Transverse colon (tissue), 4 donors: ENCODE data around the gene SAMD13. TPM values are rescaled to one million over a fixed set of nuclear protein-coding genes. Genes with fewer than 3 reads are reported as not detected.

Experiments
- DNase-seq: peaks from one replicate; pipeline ENCODE4 v3.0.0-alpha.2; 2019
- H3K27ac ChIP-seq, 4 donors: fragments of 200-600 bp; sonication (generic); 2 replicates each; pipeline ENCODE4 v1.5.1; 2016 to 2018; ENCODE audit warnings: inconsistent platforms in 4 of 4
- H3K27me3 ChIP-seq: fragments of 200-600 bp; sonication (generic); 2 replicates; pipeline ENCODE4 v1.5.1; 2017; ENCODE audit warnings: inconsistent platforms
- H3K36me3 ChIP-seq, 4 donors: fragments of 200-600 bp; sonication (generic); 2 replicates each; pipeline ENCODE4 v1.5.1; 2017 to 2019; ENCODE audit warnings: inconsistent platforms in 4 of 4
- H3K4me1 ChIP-seq, 4 donors: fragments of 200-600 bp; sonication (generic); 2 replicates each; pipeline ENCODE4 v1.5.1; 2017 to 2020; ENCODE audit warnings: inconsistent platforms in 4 of 4
- H3K4me3 ChIP-seq, 4 donors: fragments of 200-600 bp; sonication (generic); 1 replicate in 1 of 4; 2 replicates in 3 of 4; pipeline versions ENCODE4 v1.5.1 to v1.6.1; 2017 to 2019; ENCODE audit warnings: inconsistent platforms in 4 of 4
- H3K9me3 ChIP-seq, 2 donors: fragments of 200-600 bp; sonication (generic); 2 replicates each; pipeline ENCODE4 v1.5.1; 2017 to 2019; ENCODE audit warnings: inconsistent platforms in 2 of 2
- CTCF ChIP-seq, 5 experiments: fragments of 200-600 bp in 3 of 5; fragments of 450-650 bp in 2 of 5; sonication (generic) in 3 of 5; IDR thresholded peaks; 1 replicate in 2 of 5; 2 replicates in 3 of 5; pipeline ENCODE4 v1.5.1; 2016 to 2017; ENCODE audit warnings: antibody characterized with exemption in 5 of 5, inconsistent platforms in 3 of 5, mild to moderate bottlenecking in 2 of 5, moderate library complexity in 1 of 5
- EP300 ChIP-seq: sonication (generic); formaldehyde crosslinking; IDR thresholded peaks from one replicate; pipeline ENCODE4 v1.6.1; 2017; ENCODE audit warnings: antibody characterized with exemption, low read depth
- POLR2A ChIP-seq: fragments of 450-650 bp; IDR thresholded peaks from one replicate; pipeline ENCODE4 v1.6.1; 2016; ENCODE audit warnings: antibody characterized with exemption, mild to moderate bottlenecking, moderate library complexity
- POLR2AphosphoS5 ChIP-seq, 3 donors: sonication (generic); formaldehyde crosslinking; IDR thresholded peaks; one replicate each; pipeline ENCODE4 v1.6.1; 2016; ENCODE audit warnings: antibody characterized with exemption in 3 of 3
- WGBS, 2 donors: methylation state at CpG; one replicate each; pipeline ENCODE4 v1.1.5; 2018; ENCODE audit warnings: low coverage in 1 of 2; 5-methylcytosine and 5-hydroxymethylcytosine counted together
- in situ Hi-C, 4 donors: fragments of 200-750 bp; cut with MboI; loops; one replicate each; pipeline versions ENCODE4 v1.15.0 to v1.15.1; 2017; ENCODE audit warnings: low sequenced_read_pairs in 3 of 4, low pct_ligation_motif_present in 1 of 4, low pct_unique_long_range_greater_than_20kb in 1 of 4
- intact Hi-C: fragments of 100-400 bp; cut with DNase I; formaldehyde crosslinking; loops from one replicate; pipeline ENCODE4 v1.15.1; 2023; ENCODE audit warnings: low total_unique reads
- total RNA-seq, 4 donors: library from RNA; depleted of rRNA; stranded (reverse); fragments of >200 nt; gene quantifications; one replicate each; pipeline ENCODE4 v1.1.0, GENCODE V29; 2016

The SAMD13 gene
- total RNA-seq, 4 donors from 2014 or later, result 2.2 to 17.8 (median 13.9) TPM

- WGBS, 2 donors, result 38 to 50% methylated on average over 3 of the region's 3 CpGs
- intact Hi-C loops, result no loop called here
These were observed 76.1 kb downstream of the SAMD13 start for GRCh38 chr1:84377480-84378095.

GRCh38 chr1:84379138-84379916 lies 77.8 kb downstream of the SAMD13 start:
- H3K4me3 ChIP-seq, result no peak overlapping the region
- in situ Hi-C loops (no loop called here), intact Hi-C loops (no loop called here)
- H3K36me3 ChIP-seq, result no peaks in the 10 kb centered on the region
- TF ChIP-seq POLR2A (no peak), CTCF (IDR thresholded peaks at IDR 0.05) (no peak), EP300 (no peak), POLR2AphosphoS5 (IDR thresholded peaks at IDR 0.05) (no peak)
- no peaks in the 10 kb centered on the region for H3K9me3 ChIP-seq
- DNase-seq, result no peak
- no peak overlapping the region for H3K27ac ChIP-seq
- H3K4me1 ChIP-seq, result no peaks in the 10 kb centered on the region
- H3K27me3 ChIP-seq, result no peaks in the 10 kb centered on the region
- 80 to 85% methylated on average over 4 of the region's 4 CpGs for whole genome bisulfite sequencing, 2 donors

More at GRCh38 chr1:84377480-84378095, 76.1 kb downstream of the SAMD13 start:
- Histone ChIP-seq H3K27ac (no peak overlapping the region), H3K27me3 (no peaks in the 10 kb centered on the region), H3K9me3 (no peaks in the 10 kb centered on the region), H3K36me3 (no peaks in the 10 kb centered on the region), H3K4me1 (peaks cover 0 to 4% (median 0%) of the 10 kb centered on the region in 4 donors), H3K4me3 (no peak overlapping the region)
- no peak for DNase-seq
- in situ Hi-C loops, result no loop called here
- no peak for TF ChIP-seq EP300

- Histone ChIP-seq H3K36me3 (no peaks in the 10 kb centered on the region), H3K27me3 (no peaks in the 10 kb centered on the region), H3K27ac (no peak overlapping the region), H3K4me3 (no peak overlapping the region), H3K9me3 (no peaks in the 10 kb centered on the region), H3K4me1 (no peaks in the 10 kb centered on the region)
- in situ Hi-C loops (no loop called here), intact Hi-C loops (no loop called here)
- no peak for TF ChIP-seq CTCF (IDR thresholded peaks at IDR 0.05)
- TF ChIP-seq POLR2AphosphoS5 (IDR thresholded peaks at IDR 0.05), result no peak
- TF ChIP-seq EP300, result no peak
- no peak for TF ChIP-seq POLR2A
- DNase-seq, result no peak
- WGBS, 2 donors, result 58 to 63% methylated on average over 1 of the region's 1 CpG
These were observed 78.3 kb downstream of the SAMD13 start for GRCh38 chr1:84379917-84380180.

GRCh38 chr1:84382127-84382526 lies 80.6 kb downstream of the SAMD13 start:
- DNase-seq, result no peak
- Histone ChIP-seq H3K27ac (no peak overlapping the region), H3K4me1 (no peaks in the 10 kb centered on the region), H3K9me3 (no peaks in the 10 kb centered on the region), H3K36me3 (no peaks in the 10 kb centered on the region), H3K4me3 (no peak overlapping the region), H3K27me3 (no peaks in the 10 kb centered on the region)
- in situ Hi-C loops, result no loop called here
- WGBS, 2 donors, result 81 to 89% methylated on average over 3 of the region's 3 CpGs
- no peak for TF ChIP-seq POLR2A
- TF ChIP-seq EP300, result no peak
- intact Hi-C loops, result no loop called here

GRCh38 chr1:84385347-84385746 lies 83.8 kb downstream of the SAMD13 start:
- no peak for DNase-seq
- Histone ChIP-seq H3K4me1 (no peaks in the 10 kb centered on the region), H3K4me3 (no peak overlapping the region), H3K9me3 (no peaks in the 10 kb centered on the region), H3K27ac (no peak overlapping the region), H3K36me3 (no peaks in the 10 kb centered on the region), H3K27me3 (no peaks in the 10 kb centered on the region)
- in situ Hi-C loops, result no loop called here
- intact Hi-C loops, result no loop called here
- no peak for TF ChIP-seq POLR2AphosphoS5 (IDR thresholded peaks at IDR 0.05)
- no peak for TF ChIP-seq POLR2A
- 78 to 86% methylated on average over 1 of the region's 1 CpG for whole genome bisulfite sequencing, 2 donors
